B cell (primary cell): ENCODE measurements around the gene OR14I1. TPM values are rescaled to one million over a fixed set of nuclear protein-coding genes. Genes with fewer than 3 reads are reported as not detected.

ENCODE experiments used
- ATAC-seq: fragments of 200-7000 bp; cut with Tn5 transposase; one replicate; pipeline ENCODE4 v1.10.0; 2021; ENCODE audit warnings: low read depth, mild to moderate bottlenecking, moderate number of reproducible peaks, moderate library complexity
- CTCF ChIA-PET: fragments of 350-600 bp; sonication (Branson Sonifier 250); formaldehyde crosslinking; loops from one replicate; lab custom pipeline; 2021; ENCODE audit warnings: antibody characterized with exemption, inconsistent platforms; lab: Charles Lee
- POLR2A ChIA-PET: fragments of 350-600 bp; sonication (Branson Sonifier 250); formaldehyde crosslinking; loops from one replicate; lab custom pipeline; 2021; ENCODE audit warnings: antibody characterized with exemption; lab: Charles Lee
- DNase-seq: peaks from one replicate; pipeline ENCODE4 v3.0.0; 2013
- H2AFZ ChIP-seq: 2 replicates; pipeline ENCODE4 v1.6.1; 2012; ENCODE audit warnings: mild to moderate bottlenecking, low read depth, low read length; ENCODE audit not compliant: insufficient read depth, poor library complexity, severe bottlenecking
- H3K27ac ChIP-seq, 2 donors: 1 replicate in 1 of 2; 2 replicates in 1 of 2; pipeline ENCODE4 v1.5.1; 2012 to 2013; ENCODE audit warnings: low read length in 2 of 2, mild to moderate bottlenecking in 2 of 2, moderate library complexity in 1 of 2
- H3K27me3 ChIP-seq, 4 experiments: fragments of 200-600 bp in 1 of 4; sonication (generic) in 1 of 4; replicated peaks in 1 of 4; 1 replicate in 2 of 4; 2 replicates in 2 of 4; pipeline versions ENCODE4 v1.6.1 to v1.7.0; 2013 to 2016; ENCODE audit warnings: low read length in 3 of 4, mild to moderate bottlenecking in 2 of 4, mixed read lengths in 1 of 4, moderate library complexity in 1 of 4; ENCODE audit not compliant: insufficient read depth in 4 of 4, control insufficient read depth in 3 of 4; ENCODE audit errors: control extremely low read depth in 1 of 4
- H3K36me3 ChIP-seq, 2 experiments: replicated peaks in 1 of 2; 1 replicate in 1 of 2; 2 replicates in 1 of 2; pipeline versions ENCODE4 v1.6.1 to v1.7.1; 2013; ENCODE audit warnings: low read length in 1 of 2; ENCODE audit not compliant: insufficient read depth in 2 of 2, control insufficient read depth in 1 of 2; ENCODE audit errors: control extremely low read depth in 1 of 2, extremely low read depth in 1 of 2
- H3K4me1 ChIP-seq, 2 donors: fragments of 200-600 bp in 1 of 2; sonication (generic) in 1 of 2; 1 replicate in 1 of 2; 2 replicates in 1 of 2; pipeline versions ENCODE4 v1.5.1 to v1.6.1; 2013 to 2017; ENCODE audit warnings: low read length in 2 of 2; ENCODE audit not compliant: control insufficient read depth in 2 of 2, insufficient read depth in 2 of 2
- H3K4me2 ChIP-seq: replicated peaks from 2 replicates; pipeline ENCODE3; 2012; ENCODE audit warnings: mild to moderate bottlenecking, low read depth, low read length; ENCODE audit not compliant: poor library complexity, severe bottlenecking
- H3K4me3 ChIP-seq, 5 experiments: fragments of 200-600 bp in 1 of 5; sonication (generic) in 1 of 5; 1 replicate in 3 of 5; 2 replicates in 2 of 5; pipeline versions ENCODE4 v1.5.1 to v1.7.0; 2011 to 2016; ENCODE audit warnings: low read length in 4 of 5, mild to moderate bottlenecking in 4 of 5, low read depth in 2 of 5, control low read depth in 1 of 5, moderate library complexity in 1 of 5; ENCODE audit not compliant: insufficient read depth in 1 of 5; ENCODE audit errors: control extremely low read depth in 1 of 5, extremely low read depth in 1 of 5
- H3K79me2 ChIP-seq: fragments of 200-600 bp; sonication (generic); one replicate; pipeline ENCODE4 v1.6.0; 2016; ENCODE audit warnings: low read length; ENCODE audit not compliant: control insufficient read depth, insufficient read depth
- H3K9ac ChIP-seq: fragments of 200-600 bp; sonication (generic); 2 replicates; pipeline ENCODE4 v1.6.1; 2017; ENCODE audit warnings: mild to moderate bottlenecking, low read length, moderate library complexity
- H3K9me3 ChIP-seq, 3 donors: one replicate each; pipeline versions ENCODE4 v1.6.1 to v1.7.1; 2013; ENCODE audit warnings: low read length in 2 of 3; ENCODE audit not compliant: control insufficient read depth in 2 of 3, insufficient read depth in 1 of 3; ENCODE audit errors: control extremely low read depth in 1 of 3
- H4K20me1 ChIP-seq: 2 replicates; pipeline ENCODE4 v1.6.0; 2012; ENCODE audit warnings: mild to moderate bottlenecking, low read length; ENCODE audit not compliant: insufficient read depth, control insufficient read depth, poor library complexity, severe bottlenecking
- H3K27ac Mint-ChIP-seq: one replicate; pipeline ENCODE4 v1.8.0; 2021; ENCODE audit warnings: mixed read lengths
- H3K27me3 Mint-ChIP-seq: one replicate; pipeline ENCODE4 v1.8.0; 2021; ENCODE audit warnings: mixed read lengths
- H3K4me1 Mint-ChIP-seq: one replicate; pipeline ENCODE4 v1.8.0; 2021; ENCODE audit warnings: mixed read lengths
- H3K4me3 Mint-ChIP-seq: one replicate; pipeline ENCODE4 v1.8.0; 2021; ENCODE audit warnings: mixed read lengths
- H3K9me3 Mint-ChIP-seq: one replicate; pipeline ENCODE4 v1.8.0; 2022; ENCODE audit warnings: mixed read lengths; ENCODE audit not compliant: insufficient read depth
- CTCF ChIP-seq: fragments of 200-600 bp; IDR thresholded peaks from one replicate; pipeline ENCODE4 v1.8.0; 2022; ENCODE audit warnings: antibody characterized with exemption, mild to moderate bottlenecking
- EZH2 ChIP-seq: IDR thresholded peaks from 2 replicates; pipeline ENCODE4 v1.6.1; 2012; ENCODE audit warnings: borderline replicate concordance, low read depth, mild to moderate bottlenecking, moderate library complexity, low read length; ENCODE audit not compliant: insufficient read depth, poor library complexity, severe bottlenecking
- WGBS: methylation state at CpG from one replicate; pipeline ENCODE4 v1.1.5; 2013; ENCODE audit warnings: missing lambda C conversion rate; ENCODE audit not compliant: insufficient coverage; 5-methylcytosine and 5-hydroxymethylcytosine counted together
- intact Hi-C: fragments of 100-400 bp; cut with micrococcal nuclease; formaldehyde crosslinking; loops from one replicate; pipeline ENCODE4 v1.10.0; 2022
- polyA plus RNA-seq: library from polyadenylated mRNA; depleted of rRNA; stranded (reverse); fragments of >200 nt; gene quantifications from 2 replicates; pipeline ENCODE4 v1.2.3, GENCODE V29; 2012
- total RNA-seq, 2 donors: library from RNA; stranded (reverse); fragments of 120-200 nt in 1 of 2; gene quantifications; 1 replicate in 1 of 2; 2 replicates in 1 of 2; pipeline versions ENCODE4 v1.2.3 to v1.2.4, GENCODE V29; 2013 to 2022

OR14I1 gene
- total and polyA plus RNA-seq, 2 donors (not counting 1 experiment from before 2014, with no cell fraction given) = not detected

GRCh38 chr1:248739572-248740205 is 37.1 kb upstream of the OR14I1 start:
- Mint-ChIP-seq H3K27ac (no peak overlapping the region), H3K4me1 (peaks cover 6% of the 10 kb centered on the region), H3K4me3 (no peak overlapping the region), H3K9me3 (no peaks in the 10 kb centered on the region), H3K27me3 (peaks cover 7% of the 10 kb centered on the region)
- CTCF ChIA-PET = interaction anchor here (1.0 kb wide), 1 partner anchor 117 kb away, joined by 3 read pairs; no protein-coding TSS in a partner anchor
- H3K27ac ChIP-seq = no peak overlapping the region
- POLR2A ChIA-PET = no interaction called here
- intact Hi-C loops = no loop called here
- no peaks in the 10 kb centered on the region for H3K79me2 ChIP-seq
- peak overlapping the region in 1 of 5 experiments; percentile 60 for H3K4me3 ChIP-seq
- H3K36me3 ChIP-seq = no peaks in the 10 kb centered on the region
- 80% methylated on average over 16 of the region's 16 CpGs for WGBS
- H3K4me1 ChIP-seq = no peaks in the 10 kb centered on the region
- H3K27me3 ChIP-seq = no peaks in the 10 kb centered on the region
- H3K4me2 ChIP-seq = no peak overlapping the region
- TF ChIP-seq CTCF (no peak), EZH2 (no peak)
- H3K9me3 ChIP-seq = peaks cover 0 to 13% (median 0%) of the 10 kb centered on the region in 3 donors
- no peak overlapping the region for H2AFZ ChIP-seq
- no peaks in the 10 kb centered on the region for H4K20me1 ChIP-seq
- no peak for DNase-seq
- H3K9ac ChIP-seq = no peak overlapping the region
- ATAC-seq = no peak

- H3K79me2 ChIP-seq = no peaks in the 10 kb centered on the region
- H3K4me3 Mint-ChIP-seq = no peak overlapping the region
- no peak for DNase-seq
- H3K27me3 ChIP-seq = no peaks in the 10 kb centered on the region
- no peaks in the 10 kb centered on the region for H3K36me3 ChIP-seq
- no peak overlapping the region for H3K4me3 ChIP-seq
- no peaks in the 10 kb centered on the region for H3K9me3 Mint-ChIP-seq
- intact Hi-C loops = no loop called here
- peaks cover 0 to 5% (median 0%) of the 10 kb centered on the region in 3 donors for H3K9me3 ChIP-seq
- CTCF ChIA-PET = no interaction called here
- peaks cover 6% of the 10 kb centered on the region for H3K4me1 Mint-ChIP-seq
- no peak overlapping the region for H3K27ac Mint-ChIP-seq
- TF ChIP-seq EZH2 (no peak), CTCF (no peak)
- H3K9ac ChIP-seq = no peak overlapping the region
- H3K4me1 ChIP-seq = no peaks in the 10 kb centered on the region
- H4K20me1 ChIP-seq = no peaks in the 10 kb centered on the region
- POLR2A ChIA-PET = no interaction called here
- H3K4me2 ChIP-seq = no peak overlapping the region
- ATAC-seq = no peak
- no peak overlapping the region for H3K27ac ChIP-seq
- 67% methylated on average over 2 of the region's 6 CpGs for WGBS
- H2AFZ ChIP-seq = no peak overlapping the region
- H3K27me3 Mint-ChIP-seq = peaks cover 7% of the 10 kb centered on the region
Measured at GRCh38 chr1:248737457-248737856, 34.9 kb upstream of the OR14I1 start.
